H1 (cell line): Measurements from ENCODE around the gene KCNJ13.

Experiments
- BCL11A ChIP-seq, 2 experiments: IDR thresholded peaks; one replicate each; pipeline ENCODE4 v1.6.1; 2011; ENCODE audit warnings: low read depth in 2 of 2, low read length in 2 of 2, mild to moderate bottlenecking in 2 of 2
- CBX5 ChIP-seq: fragments of 300-800, 300-1000 bp; sonication (generic); IDR thresholded peaks from 2 replicates; pipeline ENCODE4 v1.7.1; 2016; ENCODE audit warnings: antibody characterized with exemption, low read length, low read depth
- CEBPB ChIP-seq: IDR thresholded peaks from 2 replicates; pipeline ENCODE4 v1.6.1; 2012; ENCODE audit warnings: low read depth, low read length
- CHD1 ChIP-seq: IDR thresholded peaks from 2 replicates; pipeline ENCODE4 v1.6.1; 2012; ENCODE audit warnings: low read depth, low read length, improper control_type of control experiment
- CTCF ChIP-seq, 3 experiments: IDR thresholded peaks; 1 replicate in 2 of 3; 2 replicates in 1 of 3; pipeline versions ENCODE4 v1.5.1 to v1.6.1; 2011; ENCODE audit warnings: low read length in 3 of 3, mild to moderate bottlenecking in 3 of 3, inconsistent platforms in 2 of 3, low read depth in 1 of 3, moderate library complexity in 1 of 3; ENCODE audit not compliant: insufficient read depth in 1 of 3; ENCODE audit errors: control extremely low read depth in 1 of 3
- EZH2 ChIP-seq: fragments of 200-600 bp; sonication (generic); IDR thresholded peaks from 2 replicates; pipeline ENCODE4 v1.7.1; 2012; ENCODE audit warnings: low read depth, mild to moderate bottlenecking, moderate library complexity, low read length, inconsistent platforms; ENCODE audit not compliant: severe bottlenecking
- KDM1A ChIP-seq: fragments of 200-600, 300-600 bp; sonication (generic); IDR thresholded peaks from 2 replicates; pipeline ENCODE4 v1.7.1; 2016; ENCODE audit warnings: mild to moderate bottlenecking, low read length, borderline replicate concordance
- MAX ChIP-seq: IDR thresholded peaks from 2 replicates; pipeline ENCODE4 v1.6.1; 2012; ENCODE audit warnings: inconsistent platforms
- POLR2A ChIP-seq, 2 experiments: IDR thresholded peaks; 1 replicate in 1 of 2; 2 replicates in 1 of 2; pipeline ENCODE4 v1.6.1; 2011; ENCODE audit warnings: low read depth in 2 of 2, low read length in 2 of 2, mild to moderate bottlenecking in 2 of 2; ENCODE audit errors: control extremely low read depth in 1 of 2
- POLR2AphosphoS5 ChIP-seq: IDR thresholded peaks from 2 replicates; pipeline ENCODE4 v1.6.1; 2011; ENCODE audit warnings: low read depth, low read length
- RFX5 ChIP-seq: IDR thresholded peaks from 2 replicates; pipeline ENCODE4 v1.6.1; 2011; ENCODE audit warnings: low read depth, low read length, improper control_type of control experiment, borderline replicate concordance
- SP1 ChIP-seq: IDR thresholded peaks from 2 replicates; pipeline ENCODE4 v1.6.1; 2011; ENCODE audit warnings: low read depth, low read length
- TCF12 ChIP-seq: IDR thresholded peaks from 2 replicates; pipeline ENCODE4 v1.6.1; 2011; ENCODE audit warnings: low read depth, mild to moderate bottlenecking, low read length
- YY1 ChIP-seq: IDR thresholded peaks from 2 replicates; pipeline ENCODE4 v1.6.1; 2011; ENCODE audit warnings: low read depth, mild to moderate bottlenecking, low read length

GRCh38 chr2:232772531-232772930 lies 3.8 kb downstream of the KCNJ13 start:
- TF ChIP-seq CTCF (IDR thresholded peaks at IDR 0.05; ENCODE audit: control extremely low read depth in 1 of 3, insufficient read depth in 1 of 3, low read depth in 1 of 3, low read length in 3 of 3) (no peak), POLR2A (IDR thresholded peaks at IDR 0.05; ENCODE audit: control extremely low read depth in 1 of 2, low read depth in 2 of 2, low read length in 2 of 2) (no peak), POLR2AphosphoS5 (no peak), EZH2 (no peak), MAX (no peak), YY1 (no peak), BCL11A (IDR thresholded peaks at IDR 0.05; ENCODE audit: low read depth in 2 of 2, low read length in 2 of 2) (no peak), CHD1 (no peak), CEBPB (no peak), TCF12 (no peak), RFX5 (no peak), CBX5 (no peak), KDM1A (no peak), SP1 (no peak)
